LNCAP (cell line): ENCODE data around the gene LMNB1.

Experiments
- TF ChIP-seq, protein P1 (sequence below): fragments of 450-650 bp; IDR thresholded peaks from 2 replicates; pipeline ENCODE4 v1.5.1; 2017; ENCODE audit warnings: mild to moderate bottlenecking

Gene LMNB1

DNA sequence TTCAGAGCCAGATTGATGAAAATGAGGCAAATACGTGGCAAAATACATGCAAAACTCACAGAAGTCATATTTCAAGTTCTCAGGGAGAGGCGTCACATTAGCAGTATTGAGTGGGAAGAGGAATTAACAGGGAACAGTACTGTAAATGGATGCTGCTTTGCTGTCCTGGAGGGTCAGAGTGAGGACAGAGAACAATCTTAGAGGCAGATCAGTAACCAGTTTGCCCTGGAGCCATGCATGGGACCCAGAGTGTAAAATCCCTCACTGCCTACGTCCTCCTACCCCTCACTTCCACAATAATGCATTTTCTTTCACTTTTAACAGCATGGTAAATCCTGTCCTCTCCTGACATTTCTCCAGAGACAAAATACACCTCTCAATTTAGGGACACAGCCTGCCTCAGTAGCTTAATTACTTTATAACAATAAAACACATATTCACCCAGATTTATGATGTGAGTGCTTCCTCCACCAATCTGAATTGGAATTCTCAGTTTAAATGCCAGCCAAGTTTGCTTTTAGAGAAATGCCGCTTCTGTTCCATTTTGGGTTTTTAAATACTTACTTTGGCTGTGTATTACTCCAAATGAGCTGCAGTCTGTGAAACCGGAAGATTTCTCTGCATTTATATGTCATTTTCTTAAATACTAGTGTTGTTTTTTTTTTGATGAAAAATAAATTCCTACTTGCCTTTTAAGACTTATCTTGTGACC lies 70.0 kb downstream of the LMNB1 start:
- TF ChIP-seq, protein P1, sequence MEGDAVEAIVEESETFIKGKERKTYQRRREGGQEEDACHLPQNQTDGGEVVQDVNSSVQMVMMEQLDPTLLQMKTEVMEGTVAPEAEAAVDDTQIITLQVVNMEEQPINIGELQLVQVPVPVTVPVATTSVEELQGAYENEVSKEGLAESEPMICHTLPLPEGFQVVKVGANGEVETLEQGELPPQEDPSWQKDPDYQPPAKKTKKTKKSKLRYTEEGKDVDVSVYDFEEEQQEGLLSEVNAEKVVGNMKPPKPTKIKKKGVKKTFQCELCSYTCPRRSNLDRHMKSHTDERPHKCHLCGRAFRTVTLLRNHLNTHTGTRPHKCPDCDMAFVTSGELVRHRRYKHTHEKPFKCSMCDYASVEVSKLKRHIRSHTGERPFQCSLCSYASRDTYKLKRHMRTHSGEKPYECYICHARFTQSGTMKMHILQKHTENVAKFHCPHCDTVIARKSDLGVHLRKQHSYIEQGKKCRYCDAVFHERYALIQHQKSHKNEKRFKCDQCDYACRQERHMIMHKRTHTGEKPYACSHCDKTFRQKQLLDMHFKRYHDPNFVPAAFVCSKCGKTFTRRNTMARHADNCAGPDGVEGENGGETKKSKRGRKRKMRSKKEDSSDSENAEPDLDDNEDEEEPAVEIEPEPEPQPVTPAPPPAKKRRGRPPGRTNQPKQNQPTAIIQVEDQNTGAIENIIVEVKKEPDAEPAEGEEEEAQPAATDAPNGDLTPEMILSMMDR = no peak

DNA sequence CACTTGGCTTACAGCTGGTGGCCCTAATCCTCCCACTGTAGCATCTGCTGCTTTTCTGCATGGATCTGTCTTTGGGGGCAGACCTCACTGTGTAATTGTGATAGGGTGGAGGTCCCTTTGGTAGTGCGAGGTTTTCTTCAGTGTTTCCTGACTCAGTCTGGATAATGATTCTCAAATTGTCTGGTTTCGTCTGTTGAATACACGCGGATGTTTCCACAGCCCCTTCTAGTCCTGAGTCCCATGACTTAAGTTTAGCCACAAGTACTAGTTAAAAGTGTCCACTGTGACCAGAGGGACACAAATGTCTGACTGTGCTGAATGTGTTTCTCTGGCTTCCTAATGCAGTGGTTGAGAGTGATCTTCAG lies 70.5 kb downstream of the LMNB1 start:
- TF ChIP-seq, protein P1 = no peak

DNA sequence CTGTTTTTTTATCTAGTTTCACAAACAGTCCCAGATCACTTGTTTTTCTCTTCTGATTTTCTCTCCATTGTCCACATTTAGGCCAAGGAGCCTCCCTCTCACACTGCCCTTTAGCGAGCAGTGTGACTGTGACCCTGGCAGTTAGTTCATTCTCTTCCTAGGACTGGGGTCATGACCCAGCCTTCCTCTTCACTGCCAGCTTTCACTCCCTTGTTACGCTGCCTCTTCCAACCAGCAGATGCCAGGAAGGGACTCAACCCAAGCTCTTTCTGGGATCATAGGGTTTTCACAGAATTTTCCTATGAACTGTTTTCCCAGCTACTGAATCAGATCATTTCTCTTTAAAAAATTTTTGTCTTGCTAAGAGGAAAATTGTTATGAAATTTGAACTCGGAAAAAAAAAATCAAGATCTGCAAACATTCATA lies 70.9 kb downstream of the LMNB1 start:
- TF ChIP-seq, protein P1 = no peak

DNA sequence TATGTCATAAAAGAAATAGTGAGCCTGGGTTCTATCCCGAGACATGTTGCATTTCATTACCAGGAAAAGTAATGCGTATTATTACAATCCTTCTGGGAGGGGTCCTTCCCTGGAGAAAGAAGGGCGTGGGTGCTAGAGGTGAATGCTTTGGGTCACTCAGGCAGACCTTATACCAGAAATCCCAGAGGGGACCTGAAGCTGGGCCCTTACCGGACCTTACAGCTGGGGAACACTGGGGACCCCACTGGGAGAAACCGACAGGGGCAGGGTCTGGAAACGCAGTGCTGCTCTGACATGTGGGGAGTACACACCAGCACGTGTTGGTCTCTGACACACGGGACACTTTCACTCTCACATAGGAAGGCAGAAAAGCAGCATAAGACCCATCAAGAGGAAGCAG lies 71.3 kb downstream of the LMNB1 start:
- TF ChIP-seq, protein P1 = no peak

DNA sequence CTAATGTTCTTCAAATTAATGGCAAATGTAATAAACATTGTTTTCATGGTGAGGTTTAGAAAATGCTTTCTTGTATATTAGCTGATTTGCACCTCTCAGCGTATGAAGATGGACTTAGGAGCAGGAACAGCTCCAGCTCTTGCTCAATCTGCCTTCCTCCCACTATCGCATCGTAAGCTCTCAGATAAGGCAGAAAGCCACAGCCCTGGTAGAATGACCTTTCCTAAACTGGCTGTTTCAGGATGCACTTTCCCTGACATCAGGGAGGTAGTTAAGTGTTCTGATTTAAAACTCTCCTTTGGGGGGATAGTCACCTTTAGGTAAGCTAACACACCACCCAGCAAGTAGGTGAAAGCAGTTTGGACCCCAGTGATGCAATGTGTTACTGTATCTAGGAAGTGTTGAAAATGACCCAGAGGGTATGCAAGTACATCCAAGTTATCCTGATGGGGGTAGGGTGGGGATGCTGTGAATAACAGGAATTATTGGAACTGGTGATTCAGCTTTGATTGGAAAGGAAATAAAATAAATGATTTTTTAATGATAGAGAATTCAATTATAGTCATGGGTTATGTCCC lies 72.3 kb downstream of the LMNB1 start:
- TF ChIP-seq, protein P1 = no peak

DNA sequence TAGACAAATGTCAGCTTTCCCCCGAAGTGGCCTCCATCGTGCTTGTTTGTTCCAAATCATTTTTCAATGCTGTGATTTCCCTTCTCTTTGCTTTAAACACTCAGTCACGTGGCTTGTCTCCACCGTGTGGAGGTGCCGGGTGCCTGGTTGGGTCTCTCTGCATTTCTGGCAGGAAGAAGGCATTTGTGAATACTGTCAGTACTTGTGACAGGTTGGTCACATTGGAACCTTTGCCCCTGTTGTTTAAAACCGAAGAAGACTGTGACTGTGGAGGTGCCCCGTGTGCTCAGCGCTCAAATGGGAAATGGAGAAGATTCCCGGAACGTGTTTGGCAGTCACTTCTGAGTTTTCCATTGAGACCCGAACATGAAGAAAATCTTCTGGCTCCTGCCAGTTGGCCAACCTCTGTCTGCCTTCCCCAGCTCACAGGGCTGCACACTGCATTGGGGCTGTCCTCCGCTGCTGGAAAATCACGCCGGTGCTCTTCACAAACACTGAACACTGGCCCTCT lies 74.6 kb downstream of the LMNB1 start:
- TF ChIP-seq, protein P1 = no peak

DNA sequence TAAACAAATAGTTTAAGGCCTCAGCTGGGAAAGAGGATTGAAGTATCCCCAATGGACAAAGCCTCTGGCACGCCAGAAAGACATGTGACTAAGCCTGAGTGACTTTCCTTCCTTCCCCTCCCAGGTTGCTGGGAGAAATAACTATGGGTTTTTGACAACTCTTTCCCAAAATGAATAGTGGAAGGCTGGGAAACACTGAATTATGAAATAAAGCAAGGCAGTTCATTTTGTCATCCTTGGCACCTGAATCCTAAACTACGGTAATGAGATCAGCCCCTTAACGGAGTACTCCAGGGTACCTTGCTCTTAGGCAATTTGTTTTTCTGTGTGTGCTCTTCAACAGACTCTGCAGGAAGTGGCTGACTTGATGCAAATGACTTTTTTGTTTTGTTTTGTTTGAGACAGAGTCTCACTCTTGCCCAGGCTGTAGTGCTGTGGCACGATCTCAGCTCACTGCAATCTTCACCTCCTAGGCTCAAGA lies 75.2 kb downstream of the LMNB1 start:
- TF ChIP-seq, protein P1 = no peak
